ENCODE results near the gene PKP3.

The PKP3 gene

GRCh38 chr11:442611-443081 lies 48.6 kb downstream of the PKP3 start:
- Histone ChIP-seq H3K4me3 (ENCODE audit: severe bottlenecking) (no peak overlapping the region), H3K36me3 (ENCODE audit: low read depth) (no peaks in the 10 kb centered on the region), H3K27me3 (ENCODE audit: insufficient read depth, poor library complexity, severe bottlenecking) (no peaks in the 10 kb centered on the region), H3K9me3 (ENCODE audit: severe bottlenecking) (no peaks in the 10 kb centered on the region), H3K4me1 (ENCODE audit: insufficient read depth, poor library complexity, severe bottlenecking) (peaks cover 4% of the 10 kb centered on the region), H3K27ac (ENCODE audit: poor library complexity, severe bottlenecking) (no peak overlapping the region)
- no peak for TF ChIP-seq CTCF (IDR thresholded peaks at IDR 0.05; ENCODE audit: poor library complexity, severe bottlenecking)
- ATAC-seq (ENCODE audit: low read depth): no peak
- DNase-seq (ENCODE audit: low spot score): no peak

GRCh38 chr11:443542-444199 lies 49.7 kb downstream of the PKP3 start:
- Histone ChIP-seq H3K4me1 (ENCODE audit: insufficient read depth, poor library complexity, severe bottlenecking) (peaks cover 5% of the 10 kb centered on the region), H3K27me3 (ENCODE audit: insufficient read depth, poor library complexity, severe bottlenecking) (no peaks in the 10 kb centered on the region), H3K36me3 (ENCODE audit: low read depth) (no peaks in the 10 kb centered on the region), H3K27ac (ENCODE audit: poor library complexity, severe bottlenecking) (no peak overlapping the region), H3K9me3 (ENCODE audit: severe bottlenecking) (no peaks in the 10 kb centered on the region), H3K4me3 (ENCODE audit: severe bottlenecking) (no peak overlapping the region)
- no peak for ATAC-seq (ENCODE audit: low read depth)
- TF ChIP-seq CTCF (IDR thresholded peaks at IDR 0.05; ENCODE audit: poor library complexity, severe bottlenecking): no peak
- DNase-seq (ENCODE audit: low spot score): no peak

GRCh38 chr11:444396-445144 lies 50.6 kb downstream of the PKP3 start:
- H3K4me3 ChIP-seq (ENCODE audit: severe bottlenecking): no peak overlapping the region
- DNase-seq (ENCODE audit: low spot score): no peak
- no peak overlapping the region for H3K27ac ChIP-seq (ENCODE audit: poor library complexity, severe bottlenecking)
- no peaks in the 10 kb centered on the region for H3K27me3 ChIP-seq (ENCODE audit: insufficient read depth, poor library complexity, severe bottlenecking)
- TF ChIP-seq CTCF (IDR thresholded peaks at IDR 0.05; ENCODE audit: poor library complexity, severe bottlenecking): no peak
- no peaks in the 10 kb centered on the region for H3K9me3 ChIP-seq (ENCODE audit: severe bottlenecking)
- no peaks in the 10 kb centered on the region for H3K36me3 ChIP-seq (ENCODE audit: low read depth)
- no peak for ATAC-seq (ENCODE audit: low read depth)
- H3K4me1 ChIP-seq (ENCODE audit: insufficient read depth, poor library complexity, severe bottlenecking): peaks cover 5% of the 10 kb centered on the region

GRCh38 chr11:445765-446588 lies 52.0 kb downstream of the PKP3 start:
- H3K36me3 ChIP-seq (ENCODE audit: low read depth): no peaks in the 10 kb centered on the region
- H3K27me3 ChIP-seq (ENCODE audit: insufficient read depth, poor library complexity, severe bottlenecking): no peaks in the 10 kb centered on the region
- H3K9me3 ChIP-seq (ENCODE audit: severe bottlenecking): no peaks in the 10 kb centered on the region
- H3K4me3 ChIP-seq (ENCODE audit: severe bottlenecking): no peak overlapping the region
- H3K27ac ChIP-seq (ENCODE audit: poor library complexity, severe bottlenecking): no peak overlapping the region
- no peak for TF ChIP-seq CTCF (IDR thresholded peaks at IDR 0.05; ENCODE audit: poor library complexity, severe bottlenecking)
- peaks cover 5% of the 10 kb centered on the region for H3K4me1 ChIP-seq (ENCODE audit: insufficient read depth, poor library complexity, severe bottlenecking)
- DNase-seq (ENCODE audit: low spot score) (no peak), ATAC-seq (ENCODE audit: low read depth) (no peak)

Data from RWPE2 (cell line).